Fibroblast of the aortic adventitia (primary cell): ENCODE measurements around the gene HELT. TPM values are rescaled to one million over a fixed set of nuclear protein-coding genes. Genes with fewer than 3 reads are reported as not detected.

ENCODE experiments used
- DNase-seq: peaks from one replicate; pipeline ENCODE4 v3.0.0-alpha.2; 2010; ENCODE audit warnings: low read depth
- H3K4me3 ChIP-seq: 2 replicates; pipeline ENCODE4 v1.5.1; 2011; ENCODE audit warnings: low read depth, mild to moderate bottlenecking, control low read depth, low read length, moderate library complexity
- total RNA-seq: library from RNA; depleted of rRNA; stranded (reverse); fragments of >200 nt; gene quantifications from 2 replicates; pipeline ENCODE4 v1.2.3, GENCODE V29; 2012; ENCODE audit warnings: low replicate concordance
- TF ChIP-seq, protein P1 (sequence below): IDR thresholded peaks from 2 replicates; pipeline ENCODE4 v1.5.1; 2011; ENCODE audit warnings: mild to moderate bottlenecking, low read length, control low read depth, inconsistent platforms; ENCODE audit not compliant: insufficient read depth

HELT gene
- total RNA-seq, 1 donor, result not detected

- DNase-seq, result no peak
- H3K4me3 ChIP-seq, result no peak overlapping the region
- TF ChIP-seq, protein P1, sequence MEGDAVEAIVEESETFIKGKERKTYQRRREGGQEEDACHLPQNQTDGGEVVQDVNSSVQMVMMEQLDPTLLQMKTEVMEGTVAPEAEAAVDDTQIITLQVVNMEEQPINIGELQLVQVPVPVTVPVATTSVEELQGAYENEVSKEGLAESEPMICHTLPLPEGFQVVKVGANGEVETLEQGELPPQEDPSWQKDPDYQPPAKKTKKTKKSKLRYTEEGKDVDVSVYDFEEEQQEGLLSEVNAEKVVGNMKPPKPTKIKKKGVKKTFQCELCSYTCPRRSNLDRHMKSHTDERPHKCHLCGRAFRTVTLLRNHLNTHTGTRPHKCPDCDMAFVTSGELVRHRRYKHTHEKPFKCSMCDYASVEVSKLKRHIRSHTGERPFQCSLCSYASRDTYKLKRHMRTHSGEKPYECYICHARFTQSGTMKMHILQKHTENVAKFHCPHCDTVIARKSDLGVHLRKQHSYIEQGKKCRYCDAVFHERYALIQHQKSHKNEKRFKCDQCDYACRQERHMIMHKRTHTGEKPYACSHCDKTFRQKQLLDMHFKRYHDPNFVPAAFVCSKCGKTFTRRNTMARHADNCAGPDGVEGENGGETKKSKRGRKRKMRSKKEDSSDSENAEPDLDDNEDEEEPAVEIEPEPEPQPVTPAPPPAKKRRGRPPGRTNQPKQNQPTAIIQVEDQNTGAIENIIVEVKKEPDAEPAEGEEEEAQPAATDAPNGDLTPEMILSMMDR, result no peak
Observed at GRCh38 chr4:185020863-185021761, 2.8 kb downstream of the HELT start.

GRCh38 chr4:185023471-185023870 is 5.2 kb downstream of the HELT start:
- TF ChIP-seq, protein P1, result no peak
- no peak overlapping the region for H3K4me3 ChIP-seq
- no peak for DNase-seq

DNA sequence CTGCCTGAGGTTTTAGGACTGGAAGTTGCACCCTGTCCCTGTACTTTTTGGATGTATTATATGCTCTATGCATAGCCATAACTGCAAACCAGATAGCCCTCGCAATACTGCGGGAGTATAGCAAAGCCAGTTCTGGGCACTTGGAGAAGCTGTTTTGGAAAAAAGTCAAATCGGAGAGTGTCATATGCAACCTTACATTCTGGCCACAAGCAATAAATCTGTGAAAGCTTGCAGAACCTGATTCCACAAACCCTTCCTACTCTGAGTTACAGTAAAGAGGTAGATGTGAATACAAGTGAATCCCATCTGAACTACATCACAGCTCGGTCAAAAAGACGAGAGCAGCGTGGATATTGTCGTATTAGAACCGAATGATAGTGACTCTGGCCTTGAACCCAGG is 10.3 kb downstream of the HELT start:
- no peak overlapping the region for H3K4me3 ChIP-seq
- no peak for DNase-seq
- TF ChIP-seq, protein P1, result no peak

- TF ChIP-seq, protein P1, result no peak
- DNase-seq, result no peak
- no peak overlapping the region for H3K4me3 ChIP-seq
Observed at GRCh38 chr4:185031611-185032010, 13.3 kb downstream of the HELT start.

- TF ChIP-seq, protein P1, result no peak
- DNase-seq, result no peak
- no peak overlapping the region for H3K4me3 ChIP-seq
Observed at GRCh38 chr4:185033072-185033471, 14.8 kb downstream of the HELT start.

- no peak overlapping the region for H3K4me3 ChIP-seq
- TF ChIP-seq, protein P1, result no peak
- DNase-seq, result no peak
Observed at GRCh38 chr4:185033950-185034349, 15.7 kb downstream of the HELT start.
